CD4-positive, alpha-beta T cell treated with Interleukin-4 for 4 hours (primary cell): ENCODE results near the gene HOXB1.
"Not testable (repeated sequence)": the region's sequence is repeated elsewhere in the genome, so short reads cannot be mapped to it uniquely, and the experiment has no call there.

Experiments used
- DNase-seq: peaks from one replicate; pipeline ENCODE4 v3.0.0-alpha.2; 2020

HOXB1 gene

DNA sequence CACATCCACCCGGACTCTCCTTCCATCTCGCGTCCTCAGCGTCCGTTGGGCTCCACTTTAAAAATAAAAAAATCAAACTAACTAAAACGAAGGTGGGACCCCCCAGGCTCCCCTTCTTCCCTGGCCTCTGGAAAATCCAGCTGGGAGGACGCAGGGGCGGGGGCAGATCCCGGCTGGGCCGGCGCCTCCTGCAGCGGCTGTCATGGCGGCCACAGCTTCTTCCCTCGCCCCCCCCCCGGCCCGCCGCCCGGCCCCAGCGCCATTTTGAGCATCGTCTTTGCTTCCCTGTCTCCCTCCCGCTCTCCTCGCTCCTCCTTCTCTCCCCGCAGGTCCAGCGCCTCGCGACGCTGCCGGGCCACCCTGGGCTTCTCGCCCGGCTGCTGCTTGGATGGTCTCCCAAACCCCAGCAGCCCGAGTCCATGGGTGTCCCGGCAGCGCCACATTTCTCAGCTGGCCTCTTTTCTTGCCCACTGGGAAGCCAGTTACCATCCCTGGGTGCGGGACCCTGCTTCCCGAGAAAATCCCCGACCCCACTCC lies 10.8 kb upstream of the HOXB1 start:
- DNase-seq = peak; percentile 35

DNA sequence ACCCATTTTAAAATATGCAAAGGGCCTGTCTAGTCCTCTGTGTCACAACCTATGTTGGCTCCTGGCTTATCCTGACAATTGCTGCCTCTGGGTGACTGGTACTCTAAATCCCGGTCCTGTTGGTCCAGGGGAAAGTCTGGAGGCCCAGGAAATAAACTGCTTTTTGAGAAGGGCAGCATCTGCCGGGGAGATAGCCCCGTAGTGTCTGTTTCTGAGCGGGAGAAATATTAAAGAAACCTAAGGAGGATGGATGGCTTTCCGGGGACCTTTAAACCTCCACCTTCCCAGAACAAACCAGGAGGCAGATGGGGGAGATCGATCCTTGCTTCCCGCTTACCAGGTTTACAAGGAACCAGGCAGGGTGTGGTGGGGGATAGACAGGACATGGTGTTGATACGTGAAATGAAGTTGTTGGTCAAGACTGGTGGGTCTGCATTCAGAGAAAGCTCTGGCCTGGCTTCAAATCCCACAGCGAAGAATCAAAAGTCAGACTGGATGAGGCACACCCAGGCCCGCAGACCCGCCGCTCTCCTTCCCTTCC lies 10.3 kb upstream of the HOXB1 start:
- no peak for DNase-seq

DNA sequence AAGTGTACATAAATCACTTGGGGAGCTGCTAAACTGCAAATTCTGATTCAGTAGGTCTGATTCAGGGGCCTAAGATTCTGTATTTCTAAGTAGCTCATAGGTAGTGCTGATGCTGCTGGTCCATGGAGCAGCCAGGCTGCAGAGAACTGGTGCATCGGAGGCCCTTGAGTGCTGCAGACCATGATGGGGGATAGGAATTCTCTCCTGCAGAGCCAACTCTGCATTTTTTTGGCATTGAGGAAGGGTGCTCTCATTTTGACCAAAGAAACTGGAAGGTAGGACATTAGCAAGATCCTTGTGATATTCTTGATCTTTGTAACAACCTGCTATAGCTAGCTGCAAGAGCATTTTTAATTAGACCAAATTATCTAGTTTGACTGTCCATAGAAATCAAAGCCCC lies 9.4 kb upstream of the HOXB1 start:
- DNase-seq = no peak

DNA sequence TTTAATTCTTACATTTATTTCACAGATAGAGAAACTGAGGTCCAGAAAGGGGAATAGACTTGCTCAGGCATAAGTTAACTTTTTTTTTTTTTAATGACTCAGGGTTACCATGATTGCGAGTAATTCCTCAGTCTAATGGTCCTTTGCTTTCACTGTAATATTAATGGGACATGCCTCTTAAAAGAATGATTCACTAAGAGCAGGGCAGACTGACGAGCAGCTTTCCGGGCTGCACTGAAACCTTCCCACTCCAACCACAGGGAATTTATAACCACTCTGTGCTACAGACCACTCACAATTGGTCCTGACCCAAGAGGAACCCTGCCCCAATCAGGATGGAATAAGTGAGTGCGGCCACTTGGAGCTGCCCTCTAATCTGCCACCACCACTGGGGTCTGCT lies 8.4 kb upstream of the HOXB1 start:
- DNase-seq = no peak

DNA sequence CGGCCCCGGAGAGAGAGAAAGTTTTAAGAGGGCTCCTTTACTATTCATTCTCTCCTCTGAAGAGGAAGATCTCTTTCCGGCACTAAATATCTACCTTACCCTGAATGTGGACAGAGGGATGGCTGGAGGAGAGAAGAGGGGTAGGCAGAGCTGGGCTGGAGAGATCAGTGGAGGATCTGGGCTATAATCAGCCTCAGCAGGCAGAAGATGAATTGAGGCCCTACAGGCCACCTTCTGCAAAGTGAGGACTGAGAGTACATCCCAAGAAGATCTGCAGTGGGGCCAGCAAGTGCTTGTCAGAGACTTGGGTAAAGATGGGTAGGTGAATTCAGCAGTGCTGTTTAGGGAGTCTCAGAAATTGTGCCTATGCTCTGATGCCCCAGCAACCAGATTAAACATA lies 6.5 kb upstream of the HOXB1 start:
- no peak for DNase-seq

DNA sequence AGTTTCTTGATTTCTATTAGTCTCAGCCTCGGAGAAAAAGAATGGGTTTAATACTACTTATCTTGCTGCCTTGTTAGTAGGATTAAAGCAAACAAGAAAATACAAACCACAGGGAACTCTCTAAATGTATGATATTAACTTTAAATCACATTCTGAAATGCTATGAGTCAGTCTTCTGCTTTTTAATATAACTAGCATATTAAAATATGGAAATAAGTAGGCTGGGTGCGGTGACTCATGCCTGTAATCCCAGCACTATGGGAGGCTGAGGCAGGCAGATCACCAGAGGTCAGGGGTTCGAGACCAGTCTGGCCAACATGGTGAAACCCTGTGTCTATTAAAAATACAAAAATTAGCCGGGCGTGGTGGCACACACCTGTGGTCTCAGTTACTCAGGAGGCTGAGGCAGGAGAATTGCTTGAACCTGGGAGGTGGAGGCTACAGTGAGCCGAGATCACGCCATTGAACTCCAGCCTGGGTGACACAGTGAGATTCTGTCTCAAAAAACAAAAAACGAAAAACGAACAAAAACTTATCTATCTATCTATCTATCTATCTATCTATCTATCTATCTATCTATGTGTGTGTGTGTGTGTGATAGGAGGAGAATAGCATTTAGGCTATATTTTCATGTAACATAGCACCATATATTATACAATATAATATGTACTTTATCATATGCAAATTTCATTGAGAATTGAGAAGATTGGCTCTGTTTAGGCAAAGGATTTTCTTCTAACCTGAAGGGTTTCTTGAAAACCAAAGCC lies 5.2 kb upstream of the HOXB1 start:
- DNase-seq = not testable (repeated sequence)

DNA sequence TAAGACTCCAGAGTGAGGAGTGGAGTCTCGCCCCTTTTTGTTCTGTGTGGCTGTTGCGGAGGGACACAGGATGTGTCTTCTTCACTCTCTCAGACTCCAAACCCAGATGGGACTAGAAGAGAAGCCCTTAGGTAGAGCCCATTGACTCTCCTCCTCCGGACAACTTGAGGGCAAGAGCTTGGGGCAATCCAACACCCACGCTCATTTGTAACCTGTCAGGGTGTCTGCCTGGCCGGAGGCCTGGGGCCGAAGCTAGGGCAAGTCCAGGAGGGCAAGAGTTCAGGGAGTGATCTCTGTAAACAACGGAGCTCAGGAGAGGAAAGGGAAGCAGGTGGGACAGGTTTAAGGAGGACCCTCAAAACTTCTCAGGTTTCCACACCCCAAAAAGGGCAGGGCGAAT lies 1.4 kb upstream of the HOXB1 start:
- no peak for DNase-seq

DNA sequence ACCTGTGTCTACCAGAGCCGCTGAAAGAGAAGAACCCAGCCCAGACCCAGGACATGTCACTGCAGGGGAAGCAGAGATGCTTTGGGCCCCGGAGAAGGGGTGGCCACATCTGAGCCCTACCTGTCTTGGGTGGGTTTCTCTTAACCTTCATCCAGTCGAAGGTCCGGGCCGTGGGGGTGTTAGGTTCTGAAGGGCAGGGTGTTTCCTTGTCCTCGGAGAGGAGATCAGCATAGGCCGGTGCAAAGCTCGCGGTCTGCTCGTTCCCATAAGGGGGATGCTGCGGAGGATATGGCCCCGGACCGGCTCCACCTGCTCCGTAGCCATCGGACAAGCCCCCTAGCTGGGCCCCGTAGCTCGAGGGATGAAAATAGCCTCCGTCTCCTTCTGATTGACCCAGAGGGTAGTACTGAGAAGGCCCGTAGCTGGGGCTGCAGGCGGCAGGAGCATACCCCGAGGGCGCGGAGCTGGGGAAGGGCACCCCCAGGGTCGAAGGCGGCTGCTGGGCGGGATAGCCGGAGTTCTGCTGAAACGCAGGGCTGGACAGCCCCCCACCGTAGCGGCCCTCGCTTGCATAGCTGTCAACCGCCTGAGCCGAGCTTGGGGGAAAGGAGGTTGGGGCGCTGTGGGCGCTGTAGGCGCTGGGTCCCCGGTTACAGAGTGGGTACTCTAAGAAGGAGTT lies 464 bp downstream of the HOXB1 start:
- no peak for DNase-seq

DNA sequence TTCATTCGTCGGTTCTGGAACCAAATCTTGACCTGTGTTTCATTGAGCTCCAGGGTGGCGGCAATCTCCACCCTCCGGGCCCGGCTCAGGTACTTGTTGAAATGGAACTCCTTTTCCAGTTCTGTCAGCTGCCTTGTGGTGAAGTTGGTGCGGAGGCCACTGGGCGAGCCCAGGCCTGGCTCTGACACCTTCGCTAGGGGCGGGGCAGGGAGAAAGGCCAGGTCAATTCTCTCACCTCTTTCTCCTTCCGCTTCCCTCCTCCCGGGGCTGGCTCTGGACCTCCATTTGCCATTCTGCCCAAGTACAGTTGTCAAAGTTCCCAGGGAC lies 1.2 kb downstream of the HOXB1 start:
- no peak for DNase-seq

DNA sequence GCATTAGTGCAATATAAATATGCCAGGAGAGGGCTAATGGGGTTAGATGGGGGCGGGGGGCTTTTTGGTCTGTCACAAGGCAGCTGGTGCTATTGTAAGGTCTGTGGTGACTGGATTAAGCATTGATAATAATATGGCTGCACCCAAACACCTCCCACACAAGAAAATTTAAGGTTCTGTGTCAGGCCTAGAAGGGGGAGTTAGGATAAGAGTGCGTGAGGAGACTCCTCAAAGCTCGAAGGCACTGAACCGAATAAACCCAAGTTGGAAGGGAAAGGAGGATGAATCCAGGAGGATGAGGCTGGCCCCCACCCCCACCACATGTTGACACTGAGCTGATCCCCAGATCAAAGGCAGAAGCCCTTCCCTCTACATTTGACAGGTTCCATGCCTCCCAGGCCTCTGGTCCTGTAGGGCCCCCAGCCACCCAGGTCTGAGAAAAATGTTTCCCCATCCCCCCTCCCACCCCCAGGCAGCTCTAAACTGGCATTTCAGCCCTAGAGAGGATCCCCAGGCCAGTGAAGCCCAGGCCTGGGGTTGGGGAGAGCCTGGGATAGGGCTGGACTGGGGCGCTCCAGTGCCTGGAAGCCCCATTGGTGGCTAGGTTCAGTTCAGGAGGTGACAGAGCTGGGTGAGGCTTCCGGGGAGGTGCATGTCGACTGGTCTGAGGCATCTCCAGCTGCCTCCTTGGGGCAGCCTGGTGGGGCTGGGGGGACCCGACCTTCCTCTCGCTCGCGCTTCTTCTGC lies 1.7 kb downstream of the HOXB1 start:
- DNase-seq = no peak

DNA sequence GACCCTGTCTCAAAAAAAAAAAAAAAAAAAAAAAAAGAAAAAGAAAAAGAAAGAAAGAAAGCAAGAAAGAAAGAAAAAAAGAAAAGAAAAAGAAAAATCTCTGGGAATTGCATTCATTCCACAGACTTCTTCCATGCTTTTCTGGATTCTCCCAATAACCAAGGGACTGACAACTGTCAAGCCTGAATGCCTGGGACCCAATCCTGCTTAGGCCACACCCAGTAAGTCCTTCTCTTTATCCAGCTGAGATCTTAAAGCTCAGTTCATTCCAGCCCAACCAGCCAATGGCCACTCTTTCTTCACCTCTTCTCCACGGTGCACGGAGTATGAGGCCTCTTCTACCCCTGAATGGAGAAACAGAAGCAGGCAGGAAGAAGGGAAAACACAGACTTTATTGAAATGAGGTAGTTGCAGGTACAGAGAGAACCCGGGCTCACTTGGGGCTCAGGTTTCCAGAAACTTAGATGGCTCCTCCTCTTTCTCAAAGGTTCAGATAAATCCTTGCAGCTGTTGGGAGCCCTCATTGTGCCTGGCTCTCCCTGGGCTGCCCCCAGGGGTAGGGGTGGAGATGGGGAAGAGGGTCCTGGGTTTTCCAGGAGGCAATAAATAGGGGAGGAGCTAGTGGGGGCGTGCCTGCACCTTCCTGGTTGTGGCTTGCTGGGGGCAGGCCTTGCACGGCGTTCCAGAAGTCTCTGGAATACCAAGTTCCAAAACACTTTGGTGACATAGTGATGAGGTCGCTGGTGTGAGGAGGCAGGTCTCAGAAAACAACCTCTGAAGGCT lies 2.5 kb downstream of the HOXB1 start:
- no peak for DNase-seq

DNA sequence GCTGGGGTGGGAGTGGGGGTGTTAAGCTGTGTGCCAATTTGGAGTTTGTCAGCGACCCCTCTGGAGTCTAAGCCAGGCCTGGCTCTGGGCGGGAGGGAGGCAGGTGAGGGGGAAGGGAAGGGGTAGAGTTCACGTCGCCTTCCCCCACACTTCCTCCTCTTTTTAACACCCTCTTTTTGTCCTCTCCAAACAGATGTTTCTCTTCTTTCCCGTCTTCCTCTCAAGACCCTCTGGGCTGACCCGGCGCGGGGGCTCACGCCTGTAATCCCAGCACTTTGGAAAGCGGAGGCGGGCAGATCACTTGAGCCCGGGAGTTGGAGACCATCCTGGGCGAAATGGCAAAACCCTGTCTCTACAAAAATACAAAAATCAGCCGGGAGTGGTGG lies 3.3 kb downstream of the HOXB1 start:
- no peak for DNase-seq

DNA sequence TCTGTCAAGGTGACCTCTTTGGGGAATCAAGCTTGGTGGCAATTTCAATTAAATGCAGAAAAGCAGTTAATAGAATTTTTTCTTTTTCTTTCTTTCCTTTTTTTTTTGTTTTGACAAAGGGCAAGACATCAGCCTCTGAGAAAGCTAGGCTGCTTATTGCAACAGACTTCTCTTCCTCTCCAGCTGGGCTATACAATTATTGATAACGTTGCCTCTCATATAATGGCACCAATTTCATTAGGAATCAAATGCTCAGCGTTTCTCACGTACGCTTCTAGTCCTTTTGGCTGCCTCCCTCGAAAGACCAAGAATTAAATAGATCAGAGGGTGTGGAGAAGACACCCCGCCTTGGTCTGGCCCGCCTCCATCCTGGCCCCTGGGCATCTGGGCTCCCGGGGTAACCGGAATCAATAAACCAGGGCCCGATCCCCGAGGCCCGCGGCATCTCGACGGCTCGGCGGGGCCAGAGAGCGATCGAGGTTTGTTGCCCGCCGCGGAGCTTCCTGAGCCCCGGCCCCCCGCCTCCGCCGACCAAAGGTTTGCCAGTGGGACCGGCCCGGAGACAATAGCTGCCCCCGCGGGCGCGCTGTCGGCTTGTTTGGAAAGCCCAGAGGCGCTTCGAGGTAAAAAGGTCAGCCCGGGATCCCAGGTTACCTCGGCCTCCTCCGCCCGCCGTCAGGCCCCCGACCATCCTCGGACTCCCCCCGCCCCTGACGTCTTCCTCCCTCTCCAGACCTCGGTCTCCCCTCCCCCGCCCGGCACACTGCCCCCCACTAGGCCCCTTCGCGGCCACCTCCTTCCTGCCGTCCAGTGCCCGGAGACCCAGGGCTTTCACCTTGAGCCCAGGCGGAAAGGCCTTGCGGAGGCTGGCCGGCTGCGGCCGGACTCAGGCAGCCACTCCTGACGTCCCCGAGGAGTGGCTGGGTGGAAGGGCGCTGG lies 3.9 kb downstream of the HOXB1 start:
- DNase-seq = no peak

DNA sequence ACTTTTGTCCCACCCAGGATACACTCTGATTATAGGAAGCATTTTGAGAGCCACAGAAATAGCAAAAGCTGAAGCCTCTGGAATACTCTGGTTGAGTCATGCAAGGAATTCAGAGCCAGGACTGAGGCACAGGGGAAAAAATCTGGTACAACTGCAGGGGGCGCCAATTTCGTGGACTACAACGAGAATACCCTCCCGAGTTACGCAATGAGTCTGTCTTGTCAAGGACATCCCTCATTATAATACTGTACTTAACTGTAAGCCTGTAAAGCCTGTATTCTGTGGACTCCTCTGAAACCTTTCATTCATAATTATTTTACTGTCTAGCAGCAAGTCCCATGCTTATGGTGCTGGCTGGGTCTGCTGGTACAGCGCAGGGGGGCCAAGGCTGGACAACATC lies 7.8 kb downstream of the HOXB1 start:
- DNase-seq = no peak

DNA sequence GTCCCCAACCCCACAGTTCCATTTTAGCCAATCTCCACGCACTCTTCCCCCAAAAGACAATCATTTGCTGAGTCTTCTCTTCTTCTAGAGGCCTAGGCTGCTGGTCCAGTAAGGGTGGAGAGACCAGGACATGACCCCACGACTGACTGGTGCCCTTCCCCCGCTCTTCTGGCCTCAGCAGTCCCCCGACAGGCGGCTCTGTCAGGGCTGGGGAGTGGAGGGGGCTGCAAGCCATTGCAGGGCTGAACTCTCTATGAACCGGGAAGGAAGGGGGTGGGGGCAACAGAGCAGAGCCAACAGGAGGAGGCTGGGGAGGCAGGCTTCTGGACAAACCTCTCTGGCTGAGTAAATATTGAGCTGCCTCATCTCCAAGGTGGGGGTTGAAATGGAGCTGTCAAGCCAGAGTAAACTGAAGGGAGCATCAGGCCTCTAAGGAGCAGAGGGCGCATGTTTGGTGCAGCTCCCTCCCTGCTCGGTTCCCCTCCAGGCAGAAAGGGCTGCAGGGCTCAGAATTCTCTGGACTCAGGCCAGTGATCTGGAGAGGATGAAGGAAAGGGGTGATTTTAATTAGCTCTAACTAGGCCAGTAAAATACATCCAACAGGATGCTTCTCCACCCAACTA lies 8.7 kb downstream of the HOXB1 start:
- DNase-seq = no peak

DNA sequence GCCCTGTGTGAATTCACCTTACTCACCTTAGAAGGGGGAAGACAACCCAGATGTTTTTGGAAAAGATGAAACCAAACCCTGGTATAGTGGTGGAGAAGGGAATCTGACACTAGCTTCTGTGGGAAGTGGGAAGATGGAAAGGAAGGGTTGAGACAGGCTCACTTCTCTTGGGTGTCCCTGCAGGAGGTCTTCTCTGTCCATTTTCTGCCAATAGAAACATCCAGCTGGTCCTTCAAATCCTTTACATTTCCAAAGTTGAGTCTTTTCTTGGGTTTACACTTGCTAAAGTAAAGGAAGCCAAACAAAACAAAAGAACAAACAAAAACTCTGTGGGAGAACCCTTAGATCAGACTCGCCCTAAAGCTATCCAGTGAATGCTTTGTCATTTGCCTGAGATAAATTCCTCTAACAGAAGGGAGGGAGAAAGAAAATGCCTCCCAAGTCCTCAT lies 10.2 kb downstream of the HOXB1 start:
- no peak for DNase-seq

DNA sequence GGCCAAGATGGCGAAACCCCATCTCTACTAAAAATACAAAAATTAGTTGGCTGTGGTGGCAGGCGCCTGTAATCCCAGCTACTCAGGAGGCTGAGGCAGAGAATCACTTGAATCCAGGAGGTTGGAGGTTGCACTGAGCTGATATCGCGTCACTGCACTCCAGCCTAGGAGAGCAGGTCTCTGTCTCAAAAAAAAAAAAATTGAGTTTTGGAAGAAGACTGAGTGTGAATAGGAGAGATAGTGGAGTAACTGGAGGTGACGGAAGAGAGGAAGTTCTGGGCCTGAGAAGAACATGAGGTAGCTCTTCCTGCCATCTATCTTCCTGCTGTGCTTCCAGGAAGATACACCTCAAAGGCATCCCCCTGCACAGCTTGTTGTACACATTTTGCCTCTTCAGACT lies 11.4 kb downstream of the HOXB1 start:
- DNase-seq = no peak

DNA sequence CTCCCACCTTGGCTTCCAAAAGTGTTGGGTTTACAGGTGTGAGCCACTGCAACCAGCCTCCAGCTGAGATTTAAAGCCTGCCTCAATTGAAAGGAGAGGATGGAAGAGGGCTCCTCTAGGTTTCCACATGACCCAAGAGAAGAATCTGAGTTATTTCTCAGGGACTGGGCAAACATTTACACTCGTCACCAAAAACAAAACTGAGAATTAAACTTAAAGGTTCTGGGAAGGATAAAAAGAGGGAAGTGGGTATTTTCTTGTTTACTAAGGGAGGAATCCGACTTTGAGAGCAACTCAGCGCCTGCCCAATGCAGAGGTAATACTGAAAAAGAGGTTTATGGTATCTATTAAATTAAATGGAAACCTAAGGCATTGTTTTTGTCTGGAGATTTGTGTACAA lies 13.3 kb downstream of the HOXB1 start:
- DNase-seq = no peak

DNA sequence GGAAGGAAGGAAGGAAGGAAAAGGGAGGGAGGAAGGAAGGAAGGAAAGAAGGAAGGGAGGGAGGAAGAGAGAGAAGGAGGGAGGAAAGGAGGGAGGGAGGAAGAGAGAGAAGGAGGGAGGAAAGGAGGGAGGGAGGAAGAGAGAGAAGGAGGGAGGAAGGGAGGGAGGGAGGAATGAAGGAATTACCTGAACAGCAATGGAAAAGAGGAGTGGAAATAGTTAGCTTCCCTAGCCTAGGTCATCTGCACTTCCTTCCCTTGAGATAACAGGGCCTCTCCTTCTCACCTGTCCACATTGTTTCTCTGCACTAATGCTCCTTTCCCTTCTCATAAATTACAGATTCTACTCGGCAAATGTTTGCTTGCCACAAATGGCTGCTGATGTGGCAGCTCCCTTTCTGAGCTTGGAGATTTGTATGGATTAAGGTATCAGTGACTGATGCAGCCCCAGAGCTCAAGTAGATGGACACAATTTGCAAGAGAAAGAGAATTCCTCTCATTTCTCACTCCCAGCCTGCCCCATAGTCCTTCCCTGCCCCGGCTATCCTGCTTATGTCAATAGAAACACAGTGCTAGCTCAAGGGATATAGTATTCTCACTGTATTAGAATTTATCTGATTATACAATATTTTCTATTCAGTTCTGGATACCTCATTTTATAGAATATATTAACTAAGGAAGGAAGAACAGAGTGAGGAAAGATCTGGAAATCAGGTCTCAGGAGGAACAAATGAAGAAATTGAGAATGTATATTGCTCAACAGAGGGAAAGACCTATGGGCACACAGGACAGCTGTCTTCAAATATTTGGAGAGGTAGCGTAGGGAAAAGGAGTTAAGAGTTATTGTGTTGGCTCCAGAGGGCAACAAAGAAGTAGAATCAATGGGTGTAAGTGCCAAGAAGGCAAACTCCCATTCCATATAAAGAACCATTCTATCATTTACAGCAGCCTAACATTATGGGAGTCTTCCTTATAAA lies 14.6 kb downstream of the HOXB1 start:
- no peak for DNase-seq

DNA sequence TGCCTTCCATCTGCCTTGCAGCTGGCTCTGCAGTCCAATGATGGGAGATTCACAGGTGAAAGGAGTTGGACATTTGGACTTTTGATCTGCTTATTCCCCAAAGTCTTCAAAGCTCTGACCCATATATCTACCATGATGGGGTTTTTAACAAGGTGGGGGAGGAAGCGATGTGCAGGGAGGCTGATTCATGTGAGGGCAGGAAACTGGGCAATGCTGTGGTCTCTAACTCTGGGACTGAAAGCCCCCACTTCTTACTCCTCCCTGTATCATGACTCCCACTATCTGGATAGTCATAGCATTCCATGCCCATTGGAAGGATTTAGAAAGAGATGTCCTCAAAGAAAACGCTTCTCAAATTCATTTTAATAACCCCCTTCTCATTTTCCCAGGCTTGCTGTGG lies 16.3 kb downstream of the HOXB1 start:
- DNase-seq = no peak
